ENCODE results near the gene ZNF76. TPM values are rescaled to one million over a fixed set of nuclear protein-coding genes. Genes with fewer than 3 reads are reported as not detected.

The ZNF76 gene
- total and polyA plus RNA-seq, 9 of the 15 experiments (the other 6 are each of a cell fraction or from before 2014, with no cell fraction given) = 1.2 to 17.8 (median 10.7) TPM

- no peak for TF ChIP-seq UBTF (IDR thresholded peaks at IDR 0.05; ENCODE audit: borderline replicate concordance in 1 of 2, low read depth in 2 of 2, low read length in 2 of 2)
- TF ChIP-seq ZNF561 (CRISPR knock-in tag; conservative IDR thresholded peaks at IDR 0.05) = no peak
- no peak for TF ChIP-seq NFXL1 (CRISPR knock-in tag; IDR thresholded peaks at IDR 0.05)
- peak; percentile 92 for TF ChIP-seq ARID3A (IDR thresholded peaks at IDR 0.05; ENCODE audit: borderline replicate concordance, low read depth, low read length)
- TF ChIP-seq ZNF830 (CRISPR knock-in tag; IDR thresholded peaks at IDR 0.05) = no peak
- no peak for TF ChIP-seq IFI16 (CRISPR knock-in tag; IDR thresholded peaks at IDR 0.05)
- no peak for TF ChIP-seq ZNF165 (CRISPR knock-in tag; IDR thresholded peaks at IDR 0.05; ENCODE audit: borderline replicate concordance)
- no peak for TF ChIP-seq RBM25 (IDR thresholded peaks at IDR 0.05; ENCODE audit: low read depth, low read length, severe bottlenecking)
- TF ChIP-seq ZNF274 (IDR thresholded peaks at IDR 0.05; ENCODE audit: borderline replicate concordance, low read depth, low read length) = no peak
- no peak for TF ChIP-seq RFX5 (IDR thresholded peaks at IDR 0.05; ENCODE audit: low read depth, low read length)
- TF ChIP-seq MAX (CRISPR knock-in tag; IDR thresholded peaks at IDR 0.05) = no peak
- 0 out of 2 replicates have a peak, but pooled peaks have one; percentile 11 for TF ChIP-seq HMG20B (CRISPR knock-in tag; IDR thresholded peaks at IDR 0.05)
- no peak for TF ChIP-seq PTTG1 (tag; IDR thresholded peaks at IDR 0.05; ENCODE audit: low read depth)
- TF ChIP-seq PPARD (CRISPR knock-in tag; IDR thresholded peaks at IDR 0.05) = no peak
- TF ChIP-seq HDAC8 (tag; IDR thresholded peaks at IDR 0.05) = no peak
- TF ChIP-seq FOXJ3 (CRISPR knock-in tag; IDR thresholded peaks at IDR 0.05) = no peak
- no peak for TF ChIP-seq ZBTB5 (IDR thresholded peaks at IDR 0.05)
- TF ChIP-seq CXXC5 (CRISPR knock-in tag; IDR thresholded peaks at IDR 0.05) = peak; percentile 98
- TF ChIP-seq SMARCA4 (IDR thresholded peaks at IDR 0.05) = peak; percentile 83
- no peak for TF ChIP-seq MXI1 (IDR thresholded peaks at IDR 0.05; ENCODE audit: low read depth, low read length)
- TF ChIP-seq SLC30A9 (CRISPR knock-in tag; IDR thresholded peaks at IDR 0.05) = no peak
- TF ChIP-seq SNRNP70 (optimal IDR thresholded peaks at IDR 0.05; ENCODE audit: low read depth, low read length) = no peak
- TF ChIP-seq MCM3 (IDR thresholded peaks at IDR 0.05) = no peak
Observed at GRCh38 chr6:35343092-35343834, 83.7 kb downstream of the ZNF76 start (continued).

All from K562 (cell line).